A673 (cell line): Measurements from ENCODE around the gene PERP. TPM values are rescaled to one million over a fixed set of nuclear protein-coding genes. Genes with fewer than 3 reads are reported as not detected.
A peak's percentile ranks its signal among the peaks of the same experiment; 100 is the strongest.

Source experiments
- Bru-seq: library from RNA; stranded (reverse); fragments of 400-500 nt; gene quantifications from one replicate; lab custom pipeline; 2021; lab: Mats Ljungman, UMichigan
- BruChase-seq, 2 experiments: library from RNA; stranded (reverse); fragments of 400-500 nt; gene quantifications; one replicate each; lab custom pipeline; 2021; lab: Mats Ljungman, UMichigan
- BruUV-seq: library from RNA; stranded (reverse); fragments of 400-500 nt; replicated peaks from 2 replicates; lab custom pipeline; 2021; lab: Mats Ljungman, UMichigan
- CTCF ChIA-PET: fragments of 300-600 bp; sonication (Branson Sonifier 250); formaldehyde crosslinking; loops from one replicate; lab custom pipeline; 2022; ENCODE audit warnings: antibody characterized with exemption; lab: Charles Lee
- POLR2A ChIA-PET: fragments of 300-600 bp; sonication (Branson Sonifier 250); formaldehyde crosslinking; loops from one replicate; lab custom pipeline; 2022; ENCODE audit warnings: antibody characterized with exemption; ENCODE audit not compliant: low non-redundant PET; lab: Charles Lee
- DNase-seq: peaks from one replicate; pipeline ENCODE4 v3.0.0-alpha.2; 2015; ENCODE audit warnings: low spot score
- H3K27ac ChIP-seq: fragments of 200-600 bp; sonication (generic); 2 replicates; pipeline ENCODE4 v1.5.1; 2016; ENCODE audit warnings: mixed run types, low read depth, mild to moderate bottlenecking, mixed read lengths, antibody characterized with exemption, low read length; ENCODE audit not compliant: poor library complexity, severe bottlenecking
- H3K27me3 ChIP-seq: fragments of 200-600 bp; sonication (generic); replicated peaks from 2 replicates; pipeline ENCODE4 v1.6.1; 2017; ENCODE audit warnings: mixed run types, low read depth, mild to moderate bottlenecking, mixed read lengths, antibody characterized with exemption, low read length; ENCODE audit not compliant: insufficient read depth, poor library complexity
- H3K36me3 ChIP-seq: fragments of 200-600 bp; sonication (generic); 2 replicates; pipeline ENCODE4 v1.6.1; 2016; ENCODE audit warnings: mixed run types, mild to moderate bottlenecking, mixed read lengths, antibody characterized with exemption, low read length; ENCODE audit not compliant: insufficient read depth, poor library complexity, severe bottlenecking
- H3K4me1 ChIP-seq: fragments of 200-600 bp; sonication (generic); 2 replicates; pipeline ENCODE4 v1.6.1; 2017; ENCODE audit warnings: mixed run types, mild to moderate bottlenecking, mixed read lengths, antibody characterized with exemption, low read length; ENCODE audit not compliant: insufficient read depth, poor library complexity, severe bottlenecking
- H3K4me3 ChIP-seq: fragments of 200-600 bp; sonication (generic); 2 replicates; pipeline ENCODE4 v1.5.1; 2016; ENCODE audit warnings: low read depth, mixed run types, mild to moderate bottlenecking, mixed read lengths, low read length; ENCODE audit not compliant: poor library complexity, severe bottlenecking
- H3K9me3 ChIP-seq: fragments of 200-600 bp; sonication (generic); 2 replicates; pipeline ENCODE4 v1.6.1; 2016; ENCODE audit warnings: mixed run types, low read depth, mild to moderate bottlenecking, mixed read lengths, antibody characterized with exemption, low read length; ENCODE audit not compliant: poor library complexity, severe bottlenecking
- EZH2 ChIP-seq: fragments of 200-600 bp; sonication (generic); IDR thresholded peaks from 2 replicates; pipeline ENCODE4 v1.6.1; 2017; ENCODE audit warnings: borderline replicate concordance, low read depth, mild to moderate bottlenecking, mixed read lengths, antibody characterized with exemption, low read length; ENCODE audit not compliant: poor library complexity, severe bottlenecking
- intact Hi-C: fragments of 100-400 bp; cut with micrococcal nuclease; formaldehyde crosslinking; loops from one replicate; pipeline ENCODE4 v1.10.0; 2022; ENCODE audit not compliant: unreplicated experiment
- long read RNA-seq: library from polyadenylated mRNA; stranded (forward); transcript quantifications from one replicate; pipeline ENCODE4 v2.0.0, GENCODE V29; 2022
- total RNA-seq: library from RNA; stranded (reverse); gene quantifications from 2 replicates; pipeline ENCODE4 v1.2.3, GENCODE V29; 2021
- TF ChIP-seq, protein P1 (sequence below): fragments of 300-800, 200-600 bp; sonication (generic); conservative IDR thresholded peaks from 2 replicates; pipeline ENCODE4 v1.5.1; 2017; ENCODE audit warnings: low read depth, mild to moderate bottlenecking, antibody characterized with exemption, low read length, moderate library complexity, mixed read lengths

PERP gene
- total RNA-seq (0.48 and 0.71 TPM in 2 replicates), Bru-seq, nascent RNA (percentile 27 among the genes with signal in this experiment), BruChase-seq, experiment 1, labeled RNA remaining after a 2-hour chase (percentile 26 among the genes with signal in this experiment), BruChase-seq, experiment 2, labeled RNA remaining after a 6-hour chase (percentile 36 among the genes with signal in this experiment)
- long read RNA-seq, full-length matches to known transcripts: 8 of 8 reads
- long read RNA-seq, partial matches to known transcripts: 0 of 8 reads
- long read RNA-seq, other reads (novel, unspliced or antisense): 0 of 8 reads

DNA sequence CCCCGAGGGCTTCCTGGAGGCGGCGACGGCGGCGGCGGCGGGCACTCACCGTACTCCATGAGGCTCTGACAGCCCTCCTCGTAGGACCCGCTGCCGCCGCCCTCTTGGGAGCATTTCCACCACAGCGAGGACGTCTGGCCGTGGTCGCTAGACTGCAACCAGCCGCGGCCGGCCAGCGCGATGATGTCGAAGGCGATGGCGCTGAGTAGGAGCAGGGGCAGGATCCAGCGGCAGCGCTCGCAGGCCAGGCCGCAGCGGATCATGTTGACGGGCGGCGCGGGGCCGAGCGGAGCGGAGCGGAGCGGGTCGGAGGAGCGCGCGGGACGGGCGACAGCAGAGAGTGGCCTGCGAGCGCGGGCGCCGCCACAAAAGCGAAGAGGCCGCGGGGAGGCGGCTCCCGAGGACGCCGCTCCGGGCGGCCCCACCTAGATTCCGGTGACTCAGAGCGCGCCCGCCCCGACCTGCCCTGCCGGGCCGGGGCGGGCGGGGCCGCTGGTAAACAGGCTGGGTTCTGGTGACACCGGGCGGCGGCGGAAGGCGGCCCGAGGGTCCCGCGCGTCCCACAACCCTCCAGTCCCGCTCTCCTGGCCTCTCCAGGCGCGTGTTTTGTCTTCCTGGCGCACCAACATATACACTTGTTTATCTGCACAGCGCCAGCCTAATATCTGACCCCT lies at the start of gene PERP:
PERP (minus strand) TSS at position 342 of the 674 bp plus-strand sequence; CDS start at position 263, 79 bp downstream.
- no TSS peak for BruUV-seq
- peak; percentile 98 for TF ChIP-seq EZH2
- TF ChIP-seq, protein P1, sequence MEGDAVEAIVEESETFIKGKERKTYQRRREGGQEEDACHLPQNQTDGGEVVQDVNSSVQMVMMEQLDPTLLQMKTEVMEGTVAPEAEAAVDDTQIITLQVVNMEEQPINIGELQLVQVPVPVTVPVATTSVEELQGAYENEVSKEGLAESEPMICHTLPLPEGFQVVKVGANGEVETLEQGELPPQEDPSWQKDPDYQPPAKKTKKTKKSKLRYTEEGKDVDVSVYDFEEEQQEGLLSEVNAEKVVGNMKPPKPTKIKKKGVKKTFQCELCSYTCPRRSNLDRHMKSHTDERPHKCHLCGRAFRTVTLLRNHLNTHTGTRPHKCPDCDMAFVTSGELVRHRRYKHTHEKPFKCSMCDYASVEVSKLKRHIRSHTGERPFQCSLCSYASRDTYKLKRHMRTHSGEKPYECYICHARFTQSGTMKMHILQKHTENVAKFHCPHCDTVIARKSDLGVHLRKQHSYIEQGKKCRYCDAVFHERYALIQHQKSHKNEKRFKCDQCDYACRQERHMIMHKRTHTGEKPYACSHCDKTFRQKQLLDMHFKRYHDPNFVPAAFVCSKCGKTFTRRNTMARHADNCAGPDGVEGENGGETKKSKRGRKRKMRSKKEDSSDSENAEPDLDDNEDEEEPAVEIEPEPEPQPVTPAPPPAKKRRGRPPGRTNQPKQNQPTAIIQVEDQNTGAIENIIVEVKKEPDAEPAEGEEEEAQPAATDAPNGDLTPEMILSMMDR: no peak
- ChIA-PET CTCF (interaction anchor here (0.6 to 1.0 kb wide), 2 partner anchors 104 to 130 kb away, joined by 3 to 6 read pairs; no protein-coding TSS in a partner anchor), POLR2A (no interaction called here)
- peak; percentile 28 for DNase-seq
- intact Hi-C loops: loop anchor here (5.0 kb wide), 1 partner anchor 400 kb away; no protein-coding TSS in a partner anchor
- Histone ChIP-seq H3K36me3 (no peaks in the 10 kb centered on the region), H3K27me3 (peaks cover 58% of the 10 kb centered on the region), H3K27ac (no peak within 1 kb of the TSS), H3K4me3 (peak within 1 kb of the TSS; percentile 47), H3K4me1 (no peaks in the 10 kb centered on the region), H3K9me3 (no peaks in the 10 kb centered on the region)

DNA sequence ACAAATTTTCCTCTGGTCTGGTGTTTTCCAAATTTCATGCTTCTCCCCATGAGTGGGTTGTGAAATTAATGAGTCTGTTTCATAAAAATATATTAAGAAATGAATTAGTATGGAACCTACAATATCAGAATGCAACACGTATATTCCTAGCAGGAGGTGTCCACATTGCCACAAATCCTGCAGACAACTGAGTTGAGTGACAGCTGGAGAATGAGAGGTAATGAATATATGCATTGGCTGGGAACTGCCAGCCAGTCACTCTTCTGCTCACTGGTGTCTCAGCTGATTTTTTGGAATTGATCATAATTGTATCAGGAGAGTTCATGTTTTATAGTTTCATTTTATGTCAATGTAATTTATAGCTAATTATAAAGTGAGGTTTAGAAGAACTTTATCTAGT lies 48.2 kb upstream of the PERP start:
- TF ChIP-seq EZH2: no peak
- no TSS peak for BruUV-seq
- Histone ChIP-seq H3K27me3 (peaks cover 46% of the 10 kb centered on the region), H3K4me1 (no peaks in the 10 kb centered on the region), H3K9me3 (peaks cover 4% of the 10 kb centered on the region), H3K4me3 (no peak overlapping the region), H3K27ac (no peak overlapping the region), H3K36me3 (no peaks in the 10 kb centered on the region)
- DNase-seq: no peak
- CTCF ChIA-PET: no interaction called here
- POLR2A ChIA-PET: no interaction called here
- intact Hi-C loops: no loop called here

DNA sequence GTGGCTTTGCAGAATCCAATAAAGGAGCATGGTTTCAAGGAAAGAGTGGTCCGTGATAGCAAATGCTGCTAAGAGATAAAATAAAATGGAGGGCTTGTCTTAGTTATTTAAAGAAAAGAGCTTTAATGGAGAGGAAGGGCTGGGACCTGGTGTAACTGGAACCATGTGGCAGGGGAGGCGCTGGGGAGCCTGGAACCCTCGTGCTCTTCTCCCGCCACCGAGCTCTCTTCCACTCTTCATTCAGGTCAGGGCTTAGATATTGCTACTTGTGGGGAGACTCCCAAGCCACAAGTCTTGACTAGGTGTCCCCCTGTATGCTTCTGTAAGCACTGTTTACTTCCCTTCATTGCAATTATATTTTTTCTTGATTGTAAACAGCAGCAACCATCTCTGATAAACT lies 39.3 kb upstream of the PERP start:
- no peak overlapping the region for H3K27ac ChIP-seq
- no TSS peak for BruUV-seq
- CTCF ChIA-PET: no interaction called here
- H3K27me3 ChIP-seq: peaks cover 18% of the 10 kb centered on the region
- no peak for DNase-seq
- intact Hi-C loops: no loop called here
- H3K36me3 ChIP-seq: no peaks in the 10 kb centered on the region
- POLR2A ChIA-PET: no interaction called here
- H3K4me1 ChIP-seq: no peaks in the 10 kb centered on the region
- H3K9me3 ChIP-seq: no peaks in the 10 kb centered on the region
- TF ChIP-seq, protein P1: no peak
- TF ChIP-seq EZH2: no peak
- H3K4me3 ChIP-seq: no peak overlapping the region
